Lower leg skin (tissue), 3 donors: ENCODE data around the gene LRRN3.

Source experiments
- POLR2A ChIP-seq, 2 donors: fragments of 450-650 bp; IDR thresholded peaks; one replicate each; pipeline ENCODE4 v1.6.1; 2016 to 2017; ENCODE audit warnings: antibody characterized with exemption in 2 of 2, mild to moderate bottlenecking in 1 of 2, moderate library complexity in 1 of 2
- TF ChIP-seq, protein P1 (sequence below), 3 donors: fragments of 450-650 bp; IDR thresholded peaks; one replicate each; pipeline ENCODE4 v1.5.1; 2016; ENCODE audit warnings: antibody characterized with exemption in 3 of 3, mild to moderate bottlenecking in 3 of 3, moderate library complexity in 2 of 3

DNA sequence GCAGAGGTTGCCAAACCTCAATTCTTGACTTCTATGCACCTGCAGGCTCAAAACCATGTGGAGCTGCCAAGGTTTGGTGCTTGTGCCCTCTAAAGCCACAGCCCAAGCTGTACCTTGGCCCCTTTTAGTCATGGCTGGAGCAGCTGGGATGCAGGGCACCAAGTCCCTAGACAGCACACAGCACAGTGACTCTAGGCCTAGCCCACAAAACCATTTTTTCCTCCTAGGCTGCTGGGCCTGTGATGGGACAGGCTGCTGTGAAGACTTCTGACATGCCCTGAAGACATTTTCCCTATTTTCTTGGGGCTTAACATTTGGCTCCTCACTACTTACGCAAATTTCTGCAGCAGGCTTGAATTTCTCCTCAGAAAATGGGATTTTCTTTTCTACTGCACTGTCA is 27.8 kb upstream of the LRRN3 start:
- TF ChIP-seq POLR2A (IDR thresholded peaks at IDR 0.05), result no peak
- TF ChIP-seq, protein P1, sequence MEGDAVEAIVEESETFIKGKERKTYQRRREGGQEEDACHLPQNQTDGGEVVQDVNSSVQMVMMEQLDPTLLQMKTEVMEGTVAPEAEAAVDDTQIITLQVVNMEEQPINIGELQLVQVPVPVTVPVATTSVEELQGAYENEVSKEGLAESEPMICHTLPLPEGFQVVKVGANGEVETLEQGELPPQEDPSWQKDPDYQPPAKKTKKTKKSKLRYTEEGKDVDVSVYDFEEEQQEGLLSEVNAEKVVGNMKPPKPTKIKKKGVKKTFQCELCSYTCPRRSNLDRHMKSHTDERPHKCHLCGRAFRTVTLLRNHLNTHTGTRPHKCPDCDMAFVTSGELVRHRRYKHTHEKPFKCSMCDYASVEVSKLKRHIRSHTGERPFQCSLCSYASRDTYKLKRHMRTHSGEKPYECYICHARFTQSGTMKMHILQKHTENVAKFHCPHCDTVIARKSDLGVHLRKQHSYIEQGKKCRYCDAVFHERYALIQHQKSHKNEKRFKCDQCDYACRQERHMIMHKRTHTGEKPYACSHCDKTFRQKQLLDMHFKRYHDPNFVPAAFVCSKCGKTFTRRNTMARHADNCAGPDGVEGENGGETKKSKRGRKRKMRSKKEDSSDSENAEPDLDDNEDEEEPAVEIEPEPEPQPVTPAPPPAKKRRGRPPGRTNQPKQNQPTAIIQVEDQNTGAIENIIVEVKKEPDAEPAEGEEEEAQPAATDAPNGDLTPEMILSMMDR (IDR thresholded peaks at IDR 0.05), result no peak
